OCI-LY3 (cell line): ENCODE results near the gene SLCO2A1.

ENCODE experiments used
- H2AFZ ChIP-seq: fragments of 200-600, 300-600 bp; shearing (Covaris generic); 2 replicates; pipeline ENCODE4 v1.6.0; 2014; ENCODE audit warnings: antibody characterized with exemption, low read depth, low read length
- H3K27ac ChIP-seq: fragments of 200-600, 300-600 bp; sonication (generic); 2 replicates; pipeline ENCODE4 v1.5.1; 2014; ENCODE audit warnings: mild to moderate bottlenecking, low read length, moderate library complexity, mixed read lengths
- H3K27me3 ChIP-seq: fragments of 200-600, 300-600 bp; sonication (generic); 2 replicates; pipeline ENCODE4 v1.6.1; 2014; ENCODE audit warnings: low read depth, low read length, mixed read lengths
- H3K36me3 ChIP-seq: fragments of 200-600, 300-600 bp; sonication (generic); replicated peaks from 2 replicates; pipeline ENCODE3; 2014; ENCODE audit warnings: low read depth, low read length, mixed read lengths
- H3K4me1 ChIP-seq: fragments of 300-600, 200-600 bp; sonication (generic); 2 replicates; pipeline ENCODE4 v1.6.1; 2014; ENCODE audit warnings: low read length, mixed read lengths
- H3K4me2 ChIP-seq: fragments of 200-600, 300-600 bp; sonication (generic); 2 replicates; pipeline ENCODE4 v1.6.1; 2014; ENCODE audit warnings: low read length, mixed read lengths
- H3K4me3 ChIP-seq: fragments of 300-600, 200-600 bp; sonication (generic); 2 replicates; pipeline ENCODE4 v1.5.1; 2014; ENCODE audit warnings: antibody characterized with exemption, mild to moderate bottlenecking, low read length, moderate library complexity
- H3K79me2 ChIP-seq: fragments of 300-600, 200-600 bp; shearing (Covaris generic); 2 replicates; pipeline ENCODE4 v1.6.1; 2014; ENCODE audit warnings: mild to moderate bottlenecking, low read length, mixed read lengths
- H3K9ac ChIP-seq: fragments of 300-600, 200-600 bp; shearing (Covaris generic); 2 replicates; pipeline ENCODE4 v1.6.0; 2014; ENCODE audit warnings: mild to moderate bottlenecking, low read length, moderate library complexity
- H3K9me3 ChIP-seq: fragments of 200-600, 300-600 bp; shearing (Covaris generic); 2 replicates; pipeline ENCODE4 v1.6.1; 2014; ENCODE audit warnings: low read length, mixed read lengths; ENCODE audit not compliant: insufficient read depth
- H4K20me1 ChIP-seq: fragments of 200-600, 300-600 bp; sonication (generic); 2 replicates; pipeline ENCODE4 v1.6.1; 2016; ENCODE audit warnings: low read length, mixed read lengths; ENCODE audit not compliant: insufficient read depth
- EZH2phosphoT487 ChIP-seq: fragments of 200-600 bp; shearing (Covaris generic); IDR thresholded peaks from 2 replicates; pipeline ENCODE4 v1.6.1; 2018; ENCODE audit warnings: antibody characterized with exemption, mixed run types, low read depth
- TF ChIP-seq, protein P1 (sequence below): fragments of 200-600, 300-600 bp; sonication (generic); IDR thresholded peaks from 2 replicates; pipeline ENCODE4 v1.5.1; 2014; ENCODE audit warnings: antibody characterized with exemption, low read length, low read depth

The SLCO2A1 gene

DNA sequence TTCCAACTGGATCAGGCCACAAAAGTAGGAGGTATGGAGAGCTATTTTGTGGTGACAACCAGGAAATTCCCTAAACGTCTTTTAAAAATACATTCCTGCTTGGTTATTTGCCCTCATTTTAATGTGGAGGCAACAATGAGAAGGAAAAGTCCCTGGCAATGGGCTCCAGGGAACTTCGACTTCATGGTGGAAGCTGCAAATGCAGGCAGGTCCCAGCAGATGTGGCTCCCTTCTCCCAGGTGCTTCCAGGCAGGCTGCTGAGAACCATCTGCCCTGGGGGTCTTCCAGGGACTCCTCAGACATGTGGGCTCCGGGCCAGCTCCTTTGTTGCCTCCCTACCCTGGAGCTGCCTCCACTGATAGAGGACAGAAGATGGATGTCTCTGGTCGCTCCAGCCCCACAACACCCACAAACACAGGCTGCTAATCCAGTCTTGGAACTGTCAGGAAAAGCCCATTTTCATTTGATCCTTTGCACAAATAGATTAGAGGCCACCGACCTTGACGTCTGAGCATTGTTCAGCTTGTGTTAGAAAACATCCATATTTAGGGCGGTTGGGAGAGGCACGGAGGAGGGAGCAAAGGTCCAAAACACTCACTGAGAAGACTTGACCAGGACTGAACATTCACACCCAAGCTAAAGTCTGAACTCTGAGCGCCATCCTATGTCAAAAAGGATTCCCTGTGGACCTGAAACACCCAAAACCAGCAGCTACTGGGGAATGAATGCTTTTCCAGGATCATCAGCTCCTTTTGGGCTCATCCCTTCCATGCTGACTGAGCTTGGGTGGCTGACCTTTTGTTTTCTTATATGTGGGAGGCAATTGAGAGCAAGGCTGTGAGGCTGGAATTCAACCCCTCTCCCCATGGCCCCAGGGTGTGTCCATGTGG lies 30.2 kb upstream of the SLCO2A1 start:
- Histone ChIP-seq H3K9ac (no peak overlapping the region), H2AFZ (no peak overlapping the region), H3K27ac (no peak overlapping the region), H4K20me1 (no peaks in the 10 kb centered on the region), H3K4me2 (no peak overlapping the region), H3K4me3 (no peak overlapping the region), H3K9me3 (no peaks in the 10 kb centered on the region), H3K79me2 (no peaks in the 10 kb centered on the region), H3K4me1 (no peaks in the 10 kb centered on the region), H3K27me3 (peaks cover 39% of the 10 kb centered on the region), H3K36me3 (no peaks in the 10 kb centered on the region)
- TF ChIP-seq, protein P1, sequence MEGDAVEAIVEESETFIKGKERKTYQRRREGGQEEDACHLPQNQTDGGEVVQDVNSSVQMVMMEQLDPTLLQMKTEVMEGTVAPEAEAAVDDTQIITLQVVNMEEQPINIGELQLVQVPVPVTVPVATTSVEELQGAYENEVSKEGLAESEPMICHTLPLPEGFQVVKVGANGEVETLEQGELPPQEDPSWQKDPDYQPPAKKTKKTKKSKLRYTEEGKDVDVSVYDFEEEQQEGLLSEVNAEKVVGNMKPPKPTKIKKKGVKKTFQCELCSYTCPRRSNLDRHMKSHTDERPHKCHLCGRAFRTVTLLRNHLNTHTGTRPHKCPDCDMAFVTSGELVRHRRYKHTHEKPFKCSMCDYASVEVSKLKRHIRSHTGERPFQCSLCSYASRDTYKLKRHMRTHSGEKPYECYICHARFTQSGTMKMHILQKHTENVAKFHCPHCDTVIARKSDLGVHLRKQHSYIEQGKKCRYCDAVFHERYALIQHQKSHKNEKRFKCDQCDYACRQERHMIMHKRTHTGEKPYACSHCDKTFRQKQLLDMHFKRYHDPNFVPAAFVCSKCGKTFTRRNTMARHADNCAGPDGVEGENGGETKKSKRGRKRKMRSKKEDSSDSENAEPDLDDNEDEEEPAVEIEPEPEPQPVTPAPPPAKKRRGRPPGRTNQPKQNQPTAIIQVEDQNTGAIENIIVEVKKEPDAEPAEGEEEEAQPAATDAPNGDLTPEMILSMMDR, result no peak
- TF ChIP-seq EZH2phosphoT487, result no peak

DNA sequence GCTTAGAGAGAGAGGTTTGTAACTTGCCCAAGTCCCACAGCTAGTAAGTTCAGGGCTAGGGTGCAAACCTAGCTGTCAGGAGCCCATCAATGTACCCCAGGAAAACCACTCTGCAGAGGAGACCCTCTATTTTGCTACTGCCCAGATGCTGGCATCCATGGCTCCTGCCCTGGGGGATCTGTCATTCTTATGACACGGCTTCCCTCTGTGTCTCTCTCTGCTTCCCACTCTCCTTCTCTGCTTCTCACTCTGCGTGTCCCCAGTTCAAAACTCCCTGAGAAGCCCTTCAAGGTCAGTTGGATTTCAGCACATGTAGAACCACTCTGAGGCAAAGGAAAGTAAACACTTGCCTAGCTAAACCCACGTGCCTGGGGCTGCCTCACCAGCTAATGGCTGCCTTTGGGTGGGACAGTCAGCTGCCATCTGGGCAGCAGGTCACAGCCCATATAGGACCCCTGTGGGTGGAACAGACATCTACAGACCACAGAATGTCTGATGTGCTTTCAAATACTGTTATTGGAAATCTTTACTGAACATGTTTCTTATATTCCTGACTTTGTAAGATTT lies 29.4 kb upstream of the SLCO2A1 start:
- no peak overlapping the region for H3K4me2 ChIP-seq
- TF ChIP-seq, protein P1, result no peak
- no peak for TF ChIP-seq EZH2phosphoT487
- no peak overlapping the region for H3K9ac ChIP-seq
- H3K4me3 ChIP-seq, result no peak overlapping the region
- H3K79me2 ChIP-seq, result no peaks in the 10 kb centered on the region
- no peak overlapping the region for H2AFZ ChIP-seq
- H3K36me3 ChIP-seq, result no peaks in the 10 kb centered on the region
- H3K27me3 ChIP-seq, result peaks cover 32% of the 10 kb centered on the region
- no peaks in the 10 kb centered on the region for H3K4me1 ChIP-seq
- no peak overlapping the region for H3K27ac ChIP-seq
- H4K20me1 ChIP-seq, result no peaks in the 10 kb centered on the region
- H3K9me3 ChIP-seq, result no peaks in the 10 kb centered on the region

DNA sequence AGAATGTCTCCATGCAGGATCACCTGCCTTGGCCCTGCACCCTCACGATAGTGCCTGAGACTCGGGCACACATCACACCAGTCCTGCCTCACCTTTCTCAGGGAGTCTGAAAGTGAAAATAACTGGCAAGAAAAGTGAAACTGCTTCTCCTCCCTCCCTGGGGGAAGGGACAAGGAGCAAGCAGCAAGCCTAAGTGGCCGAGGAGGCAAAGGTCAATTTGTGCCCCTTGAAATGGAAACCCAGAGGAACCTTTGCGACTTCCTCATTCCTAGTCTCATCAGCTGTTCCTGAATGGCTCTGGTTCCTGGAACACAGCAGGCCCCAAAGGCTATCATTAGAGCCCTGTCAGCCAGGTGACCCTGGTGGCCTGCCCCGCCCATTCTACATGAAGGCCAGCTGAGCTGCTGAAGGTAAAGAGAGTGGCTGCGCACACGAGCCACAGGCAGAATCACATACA lies 28.0 kb upstream of the SLCO2A1 start:
- Histone ChIP-seq H3K27ac (no peak overlapping the region), H3K9me3 (no peaks in the 10 kb centered on the region), H3K79me2 (no peaks in the 10 kb centered on the region), H3K4me3 (no peak overlapping the region), H3K9ac (no peak overlapping the region), H2AFZ (no peak overlapping the region), H4K20me1 (no peaks in the 10 kb centered on the region), H3K27me3 (peaks cover 30% of the 10 kb centered on the region), H3K36me3 (no peaks in the 10 kb centered on the region), H3K4me2 (no peak overlapping the region), H3K4me1 (no peaks in the 10 kb centered on the region)
- TF ChIP-seq EZH2phosphoT487, result no peak
- TF ChIP-seq, protein P1, result no peak

DNA sequence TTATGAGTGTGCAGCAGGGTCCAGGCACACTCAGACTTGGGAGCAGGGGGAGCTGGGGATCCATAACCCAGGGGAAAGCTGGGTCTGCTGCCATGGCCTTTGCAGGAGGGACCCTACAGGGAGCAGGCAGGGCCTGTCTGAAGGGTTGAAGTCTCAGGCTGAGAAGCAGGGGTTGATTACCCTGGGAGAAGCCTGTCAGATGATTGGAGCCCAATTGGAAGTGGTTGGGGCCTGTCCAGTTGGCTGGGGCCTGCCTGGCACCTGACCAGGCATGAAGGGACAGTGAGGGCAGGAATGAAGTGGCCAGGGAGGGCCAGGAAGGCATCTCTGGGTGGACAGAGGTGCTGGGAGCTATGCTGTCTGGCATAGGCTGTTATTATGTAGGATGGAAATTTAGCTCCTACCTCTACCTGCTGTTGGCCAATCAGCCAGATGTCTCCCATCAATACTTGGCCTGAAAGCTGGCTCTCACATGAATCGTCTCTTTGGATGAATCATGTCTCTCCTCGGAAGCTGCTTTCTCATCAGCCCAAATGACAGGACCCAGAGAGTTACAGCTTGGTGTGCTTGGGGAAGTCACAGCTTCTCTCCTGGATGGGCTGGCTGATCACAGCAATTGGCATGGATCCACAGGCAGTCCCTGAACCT lies 27.4 kb upstream of the SLCO2A1 start:
- Histone ChIP-seq H3K4me3 (no peak overlapping the region), H3K79me2 (no peaks in the 10 kb centered on the region), H3K27me3 (peaks cover 25% of the 10 kb centered on the region), H4K20me1 (no peaks in the 10 kb centered on the region), H3K4me2 (no peak overlapping the region), H3K27ac (no peak overlapping the region), H3K36me3 (no peaks in the 10 kb centered on the region), H3K4me1 (no peaks in the 10 kb centered on the region), H2AFZ (no peak overlapping the region), H3K9ac (no peak overlapping the region), H3K9me3 (no peaks in the 10 kb centered on the region)
- TF ChIP-seq, protein P1, result no peak
- TF ChIP-seq EZH2phosphoT487, result no peak
